Right forelimb (tissue), 1 donor: Measurements from ENCODE around the gene GREB1L.

ENCODE experiments used
- DNase-seq: peaks from one replicate; pipeline ENCODE4 v3.0.0-alpha.2; 2018

The GREB1L gene

DNA sequence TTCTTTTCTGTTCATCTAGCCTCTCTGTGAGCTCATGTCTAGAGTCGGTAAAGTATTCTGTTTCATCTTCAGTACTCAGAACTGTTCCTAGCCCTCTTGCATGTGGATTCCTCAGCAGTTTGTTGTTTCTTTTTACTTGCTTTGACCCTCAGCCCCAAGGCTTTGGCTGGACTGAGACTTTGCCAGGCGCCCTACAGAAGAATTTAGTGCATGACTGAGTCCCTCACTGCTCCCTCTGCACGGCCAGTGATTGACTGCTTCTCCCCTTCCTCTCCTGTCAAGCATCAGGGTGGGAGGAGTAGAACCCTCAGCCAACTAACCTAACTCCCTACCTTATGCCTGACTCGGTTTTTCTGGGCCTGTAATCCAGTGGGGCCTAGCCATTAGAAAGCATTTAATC, 248.7 kb downstream of the GREB1L start:
- no peak for DNase-seq

DNA sequence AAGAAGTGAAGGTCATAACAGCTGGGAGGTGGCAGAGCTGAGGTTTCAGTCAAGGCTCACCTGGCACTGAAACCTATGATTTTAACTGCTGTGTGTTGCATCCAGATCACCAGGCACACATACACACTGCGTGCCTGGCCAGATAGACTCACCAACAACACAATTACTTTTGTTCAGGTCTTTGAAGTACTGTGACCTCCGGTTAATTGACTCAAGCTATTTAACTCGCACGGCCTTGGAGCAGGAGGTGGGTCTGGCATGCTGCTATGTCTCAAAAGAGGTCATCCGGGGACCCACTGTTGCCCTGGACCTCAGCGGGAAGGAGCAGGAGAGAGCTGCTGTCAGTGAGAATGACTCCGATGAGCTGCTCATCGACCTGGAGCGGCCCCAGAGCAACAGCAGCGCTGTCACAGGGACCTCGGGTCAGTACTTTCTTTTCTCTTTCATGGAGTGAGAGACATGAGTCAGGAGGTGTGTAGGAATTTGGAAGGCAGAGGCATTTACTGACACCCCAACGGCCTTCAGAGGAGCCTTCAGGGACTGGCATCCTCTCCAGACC, 254.3 kb downstream of the GREB1L start:
- no peak for DNase-seq

DNA sequence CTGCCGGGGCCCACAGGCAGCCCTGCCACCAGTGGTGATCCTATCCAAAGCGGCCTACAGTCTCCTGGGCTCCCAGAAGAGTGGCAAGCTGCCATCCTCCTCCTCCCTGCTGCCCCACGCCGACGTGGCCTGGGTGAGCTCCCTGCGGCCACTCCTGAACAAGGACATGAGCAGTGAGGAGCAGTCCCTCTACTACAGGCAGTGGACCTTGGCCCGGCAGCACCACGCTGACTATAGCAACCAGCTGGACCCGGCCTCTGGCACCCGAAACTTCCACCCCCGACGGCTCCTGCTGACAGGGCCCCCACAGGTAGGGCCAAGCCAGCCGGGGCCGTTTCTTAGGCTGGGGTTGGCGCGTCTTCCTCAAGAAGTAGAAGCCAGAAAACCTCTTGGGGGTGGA, 258.0 kb downstream of the GREB1L start:
- DNase-seq: no peak

DNA sequence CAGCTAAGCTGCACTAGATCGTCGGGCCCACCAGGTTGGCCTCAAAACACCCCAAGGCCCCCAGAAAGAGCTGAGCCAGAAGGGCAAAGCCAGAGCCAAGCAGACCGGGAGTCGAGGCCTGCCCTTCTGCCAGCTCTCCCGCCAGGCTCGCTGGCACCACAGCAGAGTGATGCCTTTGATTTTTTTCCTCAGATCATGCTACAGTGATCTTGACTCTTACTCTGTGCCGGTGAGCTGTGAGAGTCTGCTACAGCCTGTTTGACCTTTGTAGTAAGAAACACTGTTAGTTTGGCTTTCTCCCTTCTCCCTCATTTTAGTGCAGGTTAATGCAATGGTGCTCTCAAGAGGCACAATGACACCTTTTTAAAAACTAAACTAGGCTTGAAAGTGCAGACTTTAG, 260.6 kb downstream of the GREB1L start:
- DNase-seq: no peak

DNA sequence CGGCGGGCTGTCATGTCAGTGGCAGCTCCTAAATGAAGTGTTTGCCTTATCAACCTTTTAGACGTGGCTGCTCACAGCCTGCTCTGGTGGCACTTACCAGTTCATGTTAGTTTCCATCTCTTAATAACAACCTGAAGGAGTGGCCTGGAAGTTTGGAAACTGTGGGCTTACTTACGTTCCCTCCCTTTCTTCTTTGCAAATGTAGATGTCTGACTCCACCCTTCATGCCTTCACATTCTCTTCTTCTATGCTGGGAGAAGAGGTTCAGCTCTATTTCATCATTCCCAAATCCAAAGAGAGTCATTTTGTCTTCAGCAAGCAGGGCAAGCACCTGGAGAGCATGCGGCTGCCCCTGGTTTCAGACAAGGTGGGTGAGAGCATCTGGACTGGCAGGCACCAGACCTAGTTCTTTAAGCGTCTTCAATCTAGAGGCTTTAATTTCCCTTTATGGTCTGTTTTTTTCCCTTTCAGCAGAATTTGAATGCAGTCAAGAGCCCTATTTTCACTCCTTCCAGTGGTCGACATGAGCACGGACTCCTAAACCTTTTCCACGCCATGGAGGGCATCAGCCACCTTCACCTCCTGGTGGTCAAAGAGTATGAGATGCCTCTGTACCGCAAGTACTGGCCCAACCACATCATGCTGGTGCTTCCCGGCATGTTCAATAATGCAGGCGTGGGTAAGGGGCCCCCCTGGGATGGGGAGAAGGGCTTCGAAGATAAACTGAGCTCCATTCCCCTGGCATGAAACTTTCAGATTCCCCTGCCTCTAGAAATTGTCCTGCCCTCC, 266.1 kb downstream of the GREB1L start:
- DNase-seq: no peak

DNA sequence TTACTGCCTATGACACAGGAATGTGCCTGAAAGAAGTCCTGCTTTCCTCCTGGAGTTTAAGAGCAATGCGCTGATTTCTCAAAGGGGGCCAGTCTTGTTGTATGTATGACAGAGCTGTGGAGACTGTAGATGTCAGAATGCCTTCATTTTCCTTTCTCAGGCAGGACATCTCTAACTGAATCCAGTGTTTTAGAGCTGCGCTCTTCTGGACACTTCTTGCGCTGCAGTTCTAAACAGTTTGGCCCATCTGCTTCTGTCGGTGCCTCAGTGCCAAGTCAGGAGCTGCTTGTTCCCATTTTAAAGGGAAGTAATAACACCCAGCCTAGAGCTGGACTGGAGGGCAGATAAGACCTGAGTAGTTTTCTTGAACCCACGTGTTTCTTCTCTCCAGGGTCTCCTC, 267.0 kb downstream of the GREB1L start:
- DNase-seq: no peak

DNA sequence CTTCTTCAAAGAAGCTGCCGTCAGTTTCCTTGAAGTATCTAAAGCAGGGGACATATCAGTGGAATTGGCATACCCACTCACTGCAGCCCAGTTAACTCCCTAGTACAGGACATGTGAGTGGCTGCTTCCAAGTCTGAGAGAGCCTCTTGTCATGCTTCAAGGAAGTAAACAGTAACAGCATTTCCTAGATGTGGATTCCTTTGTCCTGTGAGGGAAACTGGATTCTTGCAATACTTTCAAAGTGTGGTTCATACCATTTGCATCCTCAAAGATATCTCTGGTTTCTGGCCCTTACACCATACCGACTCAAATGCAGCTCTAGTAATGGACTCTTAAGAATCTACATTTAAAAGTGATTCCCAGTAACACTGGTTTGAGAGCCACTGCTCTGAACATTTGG, 271.3 kb downstream of the GREB1L start:
- no peak for DNase-seq

DNA sequence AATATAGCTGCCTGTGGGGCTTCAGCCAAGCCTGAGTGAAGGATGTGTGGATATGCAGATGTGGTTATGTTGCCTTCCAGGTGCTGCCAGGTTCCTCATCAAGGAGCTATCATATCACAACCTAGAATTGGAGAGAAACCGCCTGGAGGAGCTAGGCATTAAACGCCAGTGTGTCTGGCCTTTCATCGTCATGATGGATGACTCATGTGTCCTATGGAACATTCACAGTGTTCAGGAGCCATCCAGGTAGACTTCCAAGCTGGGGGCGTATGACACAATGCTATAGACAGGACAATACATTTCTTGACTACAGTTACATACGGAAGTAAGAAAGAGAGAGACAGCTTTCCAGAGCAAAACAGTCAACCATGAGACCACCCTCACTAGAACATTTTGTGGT, 271.7 kb downstream of the GREB1L start:
- DNase-seq: no peak

DNA sequence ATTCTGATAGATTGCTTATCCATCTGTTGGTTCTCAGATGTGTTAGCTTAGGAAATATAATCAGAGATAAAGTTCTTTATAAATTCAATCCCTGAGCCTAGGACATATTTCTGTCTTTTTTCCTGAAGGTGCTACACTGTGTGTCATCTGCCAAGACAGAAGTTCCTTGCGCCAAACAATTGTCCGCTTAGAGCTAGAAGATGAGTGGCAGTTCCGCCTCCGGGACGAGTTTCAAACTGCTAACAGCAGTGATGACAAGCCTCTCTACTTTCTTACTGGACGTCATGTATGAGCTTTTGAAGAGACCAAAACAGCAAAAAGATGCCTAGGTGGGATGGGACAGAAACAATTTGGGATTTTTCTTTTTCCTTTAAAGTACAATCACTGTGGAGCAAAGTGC, 280.5 kb downstream of the GREB1L start:
- no peak for DNase-seq

DNA sequence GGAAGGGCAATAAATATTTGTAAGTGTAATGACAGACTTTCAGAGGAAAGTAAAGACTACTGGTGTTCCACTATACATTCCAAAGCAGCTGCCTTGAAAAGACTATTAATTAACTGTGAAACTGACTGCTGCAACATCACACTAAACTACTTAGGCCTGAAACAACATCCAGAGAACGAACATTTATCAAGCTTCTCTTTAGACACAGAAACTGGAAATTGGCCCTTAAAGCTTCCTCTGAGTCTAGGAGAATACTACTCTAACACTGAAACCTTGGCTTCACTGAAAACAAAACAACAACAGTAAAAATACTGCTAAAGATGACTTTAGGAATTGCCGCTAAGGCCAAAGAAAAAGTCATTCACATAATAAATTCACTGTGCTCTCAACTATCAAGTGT, 283.9 kb downstream of the GREB1L start:
- no peak for DNase-seq

DNA sequence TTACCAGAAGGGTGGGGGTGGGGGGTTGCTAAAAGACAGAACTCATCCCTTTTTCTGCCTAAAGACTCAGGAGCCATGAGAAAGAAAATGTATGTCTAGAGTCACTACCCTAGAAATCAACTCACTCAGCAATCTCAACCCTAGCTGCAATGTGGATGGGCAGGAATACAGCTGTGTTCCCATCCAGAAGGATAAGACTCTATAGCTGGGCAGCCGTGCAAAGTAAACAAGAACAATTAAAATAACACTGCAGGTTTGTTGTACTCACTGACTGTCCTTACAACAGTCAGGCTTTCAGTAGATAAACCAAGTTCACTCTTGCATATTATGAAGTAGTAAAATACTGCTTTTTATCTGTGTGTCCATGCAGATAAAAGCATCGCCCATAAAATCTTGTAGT, 284.4 kb downstream of the GREB1L start:
- no peak for DNase-seq

DNA sequence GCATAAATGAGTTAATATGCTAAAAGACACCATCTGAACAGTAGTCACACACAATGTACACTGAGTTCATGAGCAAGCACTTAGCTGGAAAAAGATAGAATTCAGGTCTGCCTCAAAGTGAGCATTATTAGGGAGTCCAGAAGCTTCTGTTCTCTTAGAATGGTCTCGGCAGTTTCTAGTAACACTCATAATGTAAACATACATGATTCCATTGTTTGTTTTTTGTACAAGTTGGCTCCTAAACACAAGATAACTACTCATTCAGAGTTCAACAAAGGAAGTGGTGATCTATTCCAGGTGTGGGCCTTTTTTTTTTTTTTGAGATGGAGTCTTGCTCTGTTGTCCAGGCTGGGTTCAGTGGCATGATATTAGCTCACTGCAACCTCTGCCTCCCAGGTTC, 292.3 kb downstream of the GREB1L start:
- DNase-seq: no peak

DNA sequence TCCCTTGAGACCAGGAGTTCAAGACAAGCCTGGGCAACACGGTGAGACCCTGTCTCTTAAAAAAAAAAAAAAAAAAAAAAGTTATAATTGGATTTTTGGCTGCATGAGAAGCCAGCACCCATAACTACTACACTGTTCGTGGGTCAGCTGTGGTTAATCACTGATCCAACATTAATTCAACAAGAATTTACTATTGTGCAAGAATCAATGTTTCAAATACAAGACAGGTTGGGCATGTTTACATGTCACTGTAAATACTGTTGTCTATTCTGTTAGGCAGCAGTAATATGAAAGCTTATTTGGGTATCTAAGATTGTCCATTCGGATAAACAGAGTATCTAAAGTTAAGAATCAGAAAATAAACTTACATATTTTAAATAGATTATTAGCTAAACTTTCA, 296.2 kb downstream of the GREB1L start:
- no peak for DNase-seq

DNA sequence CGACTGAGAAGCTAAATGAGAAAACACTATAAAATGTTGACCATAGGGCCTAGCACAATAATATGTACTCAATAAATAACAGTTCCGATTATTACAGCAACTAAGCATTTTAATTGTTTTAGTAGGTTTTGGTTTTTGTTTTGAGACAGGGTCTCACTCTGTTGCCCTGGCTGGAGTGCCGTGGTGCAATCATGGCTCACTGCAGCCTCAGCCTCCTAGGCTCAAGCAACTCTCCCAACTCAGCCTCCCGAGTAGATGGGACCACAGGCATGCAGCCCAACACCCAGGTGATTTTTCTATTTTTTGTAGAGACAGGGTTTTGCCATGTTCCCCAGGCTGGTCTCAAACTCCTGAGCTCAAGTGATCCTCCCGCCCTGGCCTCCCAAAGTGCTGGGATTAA, 304.4 kb downstream of the GREB1L start:
- DNase-seq: no peak

DNA sequence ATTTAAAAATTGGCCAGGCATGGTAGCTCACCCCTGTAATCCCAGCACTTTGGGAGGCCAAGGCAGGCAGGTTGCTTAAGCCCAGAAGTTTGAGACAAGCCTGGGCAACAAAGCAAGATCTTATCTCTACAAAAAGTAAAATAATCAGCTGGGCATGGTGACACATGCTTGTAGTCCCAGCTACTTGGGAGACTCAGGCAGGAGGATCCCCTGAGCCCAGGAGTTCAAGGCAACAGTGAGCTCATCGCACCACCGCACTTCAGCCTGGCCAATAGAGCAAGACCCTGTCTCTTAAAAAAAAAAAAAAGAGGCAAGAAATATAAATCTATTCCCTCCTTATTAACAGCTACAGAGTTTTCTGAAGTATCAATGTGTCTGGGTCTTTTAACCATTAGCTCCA, 306.6 kb downstream of the GREB1L start:
- DNase-seq: no peak

DNA sequence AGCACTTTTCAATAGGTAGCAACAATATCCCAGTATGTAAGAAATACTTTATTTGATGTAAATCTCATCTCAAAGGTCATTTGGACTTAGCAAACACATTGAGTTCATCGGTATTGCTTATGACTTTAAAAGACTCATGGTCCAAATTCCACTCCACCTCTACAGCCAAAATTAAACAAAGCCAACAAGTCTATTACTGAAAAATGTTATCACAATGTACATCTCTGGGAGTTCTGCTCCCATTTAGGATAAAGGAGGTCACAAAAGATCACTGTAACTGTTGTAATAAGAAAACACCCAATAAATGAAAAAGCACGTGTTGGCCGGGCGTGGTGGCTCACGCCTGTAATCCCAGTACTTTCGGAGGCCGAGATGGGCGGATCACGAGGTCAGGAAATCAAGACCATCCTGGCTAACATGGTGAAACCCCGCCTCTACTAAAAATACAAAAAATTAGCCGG, 308.5 kb downstream of the GREB1L start:
- no peak for DNase-seq

DNA sequence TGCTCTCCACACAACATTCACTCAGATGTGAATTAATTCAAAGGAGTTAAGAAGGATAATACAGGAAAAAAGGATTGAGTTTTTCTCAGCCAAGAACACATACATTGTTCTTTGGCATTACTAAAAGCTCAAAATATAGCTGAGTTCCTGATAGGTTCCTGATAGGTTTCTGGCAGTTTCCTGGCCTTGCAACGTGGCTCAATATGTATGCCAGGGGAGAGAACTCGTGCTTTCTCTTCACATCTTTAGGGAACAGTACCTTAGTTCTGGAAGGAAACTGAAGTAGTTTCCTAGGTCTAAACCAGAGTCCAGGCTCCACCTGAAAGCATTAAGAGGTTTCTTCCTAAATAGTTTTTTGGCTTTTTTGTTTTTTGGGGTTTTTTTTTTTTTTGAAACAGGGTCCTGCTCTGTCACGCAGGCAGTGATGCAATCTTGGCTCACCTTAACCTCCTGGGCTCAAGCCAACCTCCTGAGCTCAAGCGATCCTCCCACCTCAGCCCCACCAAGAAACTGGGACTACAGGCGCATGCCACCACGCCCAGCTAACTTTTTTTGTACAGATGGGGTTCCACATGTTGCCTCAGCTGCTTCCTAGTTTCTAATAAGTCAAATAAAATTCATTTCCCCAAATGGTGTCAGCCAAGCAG, 315.7 kb downstream of the GREB1L start:
- DNase-seq: no peak

DNA sequence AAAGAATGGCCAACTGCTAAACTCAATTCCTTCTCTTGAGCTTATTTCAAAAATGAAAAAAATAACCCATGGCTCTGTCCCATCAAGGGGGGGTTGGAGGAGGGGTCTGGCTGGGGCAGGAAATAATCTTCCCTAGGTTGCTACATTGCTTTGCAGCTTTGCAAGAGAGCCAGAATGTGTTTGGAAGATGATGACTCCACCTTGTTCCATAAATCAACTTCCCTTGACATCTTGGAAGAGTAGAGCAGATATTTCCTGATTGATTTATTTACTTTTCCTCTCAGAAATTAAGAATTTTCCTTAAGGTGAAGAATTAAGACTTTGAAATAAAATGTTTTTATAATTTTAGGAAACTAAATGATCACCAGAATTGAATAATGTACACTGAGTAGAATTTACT, 317.2 kb downstream of the GREB1L start:
- no peak for DNase-seq

DNA sequence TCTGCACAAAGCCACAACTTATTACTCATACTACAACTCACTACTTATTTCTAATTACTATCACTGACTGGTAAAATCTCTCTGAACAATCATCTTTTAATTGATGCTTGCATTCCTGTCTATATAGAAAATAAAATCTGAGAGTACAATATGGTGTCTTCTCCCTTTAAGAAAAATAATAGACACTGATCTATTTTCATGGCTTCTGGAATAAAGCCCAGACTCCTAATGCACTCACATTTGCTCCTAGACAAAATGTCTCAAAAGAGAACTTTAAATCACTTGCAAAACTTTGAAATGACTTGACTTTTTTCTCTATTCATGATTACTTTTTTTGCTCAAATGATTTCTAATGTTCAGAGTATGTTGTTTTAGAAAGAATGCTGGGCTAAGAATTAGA, 329.7 kb downstream of the GREB1L start:
- no peak for DNase-seq
